ENCODE data around the gene ZFAND3.

DNA sequence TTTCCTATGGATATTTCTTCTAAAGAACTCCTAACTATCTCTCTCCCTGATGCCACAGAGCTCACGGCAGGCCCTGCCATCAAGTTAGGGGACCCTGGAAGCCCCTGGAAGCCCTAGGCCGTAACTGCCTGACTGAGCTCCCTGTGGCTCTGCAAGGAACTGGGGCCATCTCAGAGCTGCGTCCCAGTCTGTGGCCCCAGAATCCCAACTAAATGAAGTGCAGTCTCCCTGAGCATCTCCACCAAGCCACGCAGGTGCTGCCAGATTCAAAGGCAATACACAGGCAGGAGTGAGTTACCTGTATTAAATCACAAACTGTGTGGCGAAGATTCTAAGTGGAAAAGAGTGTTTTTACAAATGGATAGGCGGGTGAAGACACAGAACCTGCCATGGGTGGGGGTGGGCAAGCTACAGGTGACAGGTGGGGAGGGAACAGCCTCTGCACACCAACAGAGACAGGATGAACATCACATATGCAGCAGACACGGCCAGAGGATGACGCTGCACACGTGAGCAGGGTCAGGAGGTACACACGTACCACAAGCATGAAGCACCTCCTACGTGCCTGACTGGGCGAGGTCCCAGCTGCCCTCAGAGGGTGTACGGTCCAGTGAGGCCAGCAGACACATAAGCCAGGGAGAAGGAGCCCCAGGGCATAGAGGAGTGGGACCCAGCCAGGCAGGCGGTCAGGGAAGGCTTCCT, 358.5 kb downstream of the ZFAND3 start:
- TF ChIP-seq HDGF (IDR thresholded peaks at IDR 0.05; ENCODE audit: borderline replicate concordance) (no peak), SP1 (IDR thresholded peaks at IDR 0.05) (no peak), FOXM1 (IDR thresholded peaks at IDR 0.05; ENCODE audit: borderline replicate concordance) (no peak), ELF4 (IDR thresholded peaks at IDR 0.05) (no peak), PKNOX1 (IDR thresholded peaks at IDR 0.05) (no peak), SUZ12 (IDR thresholded peaks at IDR 0.05) (no peak), ARNT (IDR thresholded peaks at IDR 0.05) (no peak), L3MBTL2 (conservative IDR thresholded peaks at IDR 0.05) (no peak), BHLHE40 (IDR thresholded peaks at IDR 0.05; ENCODE audit: borderline replicate concordance) (no peak)
